GM12801 (cell line): ENCODE measurements around the gene SERPINI1.

ENCODE experiments used
- CTCF ChIP-seq: IDR thresholded peaks from one replicate; pipeline ENCODE4 v1.5.1; 2011; ENCODE audit warnings: control low read depth; ENCODE audit not compliant: insufficient read length; ENCODE audit errors: extremely low read depth

The SERPINI1 gene

GRCh38 chr3:167861649-167862048 lies 126.1 kb downstream of the SERPINI1 start:
- no peak for TF ChIP-seq CTCF

- TF ChIP-seq CTCF, result no peak
These were observed 126.7 kb downstream of the SERPINI1 start for GRCh38 chr3:167862104-167862730.

GRCh38 chr3:167863811-167864551 lies 128.5 kb downstream of the SERPINI1 start:
- no peak for TF ChIP-seq CTCF

GRCh38 chr3:167864552-167864874 lies 129.0 kb downstream of the SERPINI1 start:
- TF ChIP-seq CTCF, result no peak

- TF ChIP-seq CTCF, result no peak
These were observed 130.8 kb downstream of the SERPINI1 start for GRCh38 chr3:167866331-167866730.

- TF ChIP-seq CTCF, result no peak
These were observed 132.5 kb downstream of the SERPINI1 start for GRCh38 chr3:167867981-167868380.

- no peak for TF ChIP-seq CTCF
These were observed 134.7 kb downstream of the SERPINI1 start for GRCh38 chr3:167870181-167870580.
